SU-DHL-6 (cell line): ENCODE results near the gene ANTXR1.

Source experiments
- EZH2phosphoT487 ChIP-seq: fragments of 200-600 bp; sonication (generic), shearing (Covaris generic); conservative IDR thresholded peaks from 2 replicates; pipeline ENCODE4 v1.6.1; 2018; ENCODE audit warnings: mild to moderate bottlenecking, antibody characterized with exemption, low read length, moderate library complexity, mixed read lengths
- TF ChIP-seq, protein P1 (sequence below): fragments of 200-600 bp; sonication (generic); IDR thresholded peaks from one replicate; pipeline ENCODE4 v1.5.1; 2017; ENCODE audit warnings: antibody characterized with exemption, mild to moderate bottlenecking, low read length, moderate library complexity; ENCODE audit not compliant: insufficient read depth, poor library complexity, severe bottlenecking

GRCh38 chr2:69196327-69197117, 183.5 kb downstream of the ANTXR1 start:
- TF ChIP-seq, protein P1, sequence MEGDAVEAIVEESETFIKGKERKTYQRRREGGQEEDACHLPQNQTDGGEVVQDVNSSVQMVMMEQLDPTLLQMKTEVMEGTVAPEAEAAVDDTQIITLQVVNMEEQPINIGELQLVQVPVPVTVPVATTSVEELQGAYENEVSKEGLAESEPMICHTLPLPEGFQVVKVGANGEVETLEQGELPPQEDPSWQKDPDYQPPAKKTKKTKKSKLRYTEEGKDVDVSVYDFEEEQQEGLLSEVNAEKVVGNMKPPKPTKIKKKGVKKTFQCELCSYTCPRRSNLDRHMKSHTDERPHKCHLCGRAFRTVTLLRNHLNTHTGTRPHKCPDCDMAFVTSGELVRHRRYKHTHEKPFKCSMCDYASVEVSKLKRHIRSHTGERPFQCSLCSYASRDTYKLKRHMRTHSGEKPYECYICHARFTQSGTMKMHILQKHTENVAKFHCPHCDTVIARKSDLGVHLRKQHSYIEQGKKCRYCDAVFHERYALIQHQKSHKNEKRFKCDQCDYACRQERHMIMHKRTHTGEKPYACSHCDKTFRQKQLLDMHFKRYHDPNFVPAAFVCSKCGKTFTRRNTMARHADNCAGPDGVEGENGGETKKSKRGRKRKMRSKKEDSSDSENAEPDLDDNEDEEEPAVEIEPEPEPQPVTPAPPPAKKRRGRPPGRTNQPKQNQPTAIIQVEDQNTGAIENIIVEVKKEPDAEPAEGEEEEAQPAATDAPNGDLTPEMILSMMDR = no peak
- TF ChIP-seq EZH2phosphoT487 = no peak
